Duodenal mucosa (tissue), 2 donors: ENCODE data around the gene OR8J3.
"Not testable (repeated sequence)": the region's sequence is repeated elsewhere in the genome, so short reads cannot be mapped to it uniquely, and the experiment has no call there.

Source experiments
- H3K27ac ChIP-seq: one replicate; pipeline ENCODE4 v1.7.0; 2013; ENCODE audit warnings: low read depth, low read length
- H3K27me3 ChIP-seq, 2 donors: one replicate each; pipeline ENCODE4 v1.7.0; 2013; ENCODE audit warnings: low read length in 2 of 2, control low read depth in 1 of 2; ENCODE audit not compliant: insufficient read depth in 2 of 2, control insufficient read depth in 1 of 2
- H3K36me3 ChIP-seq, 2 donors: one replicate each; pipeline ENCODE4 v1.7.0; 2013; ENCODE audit warnings: low read length in 2 of 2, control low read depth in 1 of 2; ENCODE audit not compliant: insufficient read depth in 2 of 2, control insufficient read depth in 1 of 2
- H3K4me1 ChIP-seq, 2 donors: one replicate each; pipeline ENCODE4 v1.7.0; 2013; ENCODE audit warnings: low read length in 2 of 2, control low read depth in 1 of 2; ENCODE audit not compliant: insufficient read depth in 2 of 2, control insufficient read depth in 1 of 2
- H3K4me3 ChIP-seq, 2 donors: one replicate each; pipeline ENCODE4 v1.7.0; 2013; ENCODE audit warnings: low read length in 2 of 2, low read depth in 1 of 2
- H3K9ac ChIP-seq, 2 donors: one replicate each; pipeline ENCODE4 v1.7.0; 2013; ENCODE audit warnings: low read length in 2 of 2, low read depth in 1 of 2
- H3K9me3 ChIP-seq, 2 donors: one replicate each; pipeline ENCODE4 v1.7.0; 2013; ENCODE audit warnings: low read length in 2 of 2, control low read depth in 1 of 2; ENCODE audit not compliant: control insufficient read depth in 1 of 2

OR8J3 gene, protein sequence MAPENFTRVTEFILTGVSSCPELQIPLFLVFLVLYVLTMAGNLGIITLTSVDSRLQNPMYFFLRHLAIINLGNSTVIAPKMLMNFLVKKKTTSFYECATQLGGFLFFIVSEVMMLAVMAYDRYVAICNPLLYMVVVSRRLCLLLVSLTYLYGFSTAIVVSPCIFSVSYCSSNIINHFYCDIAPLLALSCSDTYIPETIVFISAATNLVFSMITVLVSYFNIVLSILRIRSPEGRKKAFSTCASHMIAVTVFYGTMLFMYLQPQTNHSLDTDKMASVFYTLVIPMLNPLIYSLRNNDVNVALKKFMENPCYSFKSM

DNA sequence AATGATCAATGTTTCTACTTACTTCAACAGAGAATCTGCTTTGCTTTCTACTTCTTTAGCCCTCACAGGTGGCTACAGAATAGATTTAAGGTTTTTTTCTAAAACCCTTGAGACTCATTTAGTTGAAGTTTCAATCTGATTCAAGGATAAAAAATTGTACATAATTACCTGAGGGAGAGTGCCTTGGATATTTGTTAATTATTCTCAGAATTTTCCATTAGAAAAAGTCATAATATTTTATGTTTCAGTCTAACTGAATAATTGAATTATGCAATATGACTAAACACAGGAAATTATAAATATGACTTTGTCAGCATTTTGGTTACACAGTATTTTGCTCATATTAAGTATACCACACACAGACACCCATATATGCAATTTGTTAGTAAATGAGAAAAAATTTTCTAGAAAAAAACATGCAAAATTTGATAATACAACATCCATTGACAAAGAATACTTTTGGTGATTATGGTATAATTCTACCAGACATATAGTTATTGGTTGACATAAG lies at the start of gene OR8J3:
TSS of gene OR8J3 (minus strand) at position 51 of the 511 bp plus-strand sequence. CDS start 2,483 bp downstream, outside the sequence.
- H3K4me3 ChIP-seq, result no peak within 1 kb of the TSS
- no peaks in the 10 kb centered on the region for H3K4me1 ChIP-seq
- peaks cover 3 to 10% of the 10 kb centered on the region in 2 donors for H3K9me3 ChIP-seq
- H3K36me3 ChIP-seq, result no peaks in the 10 kb centered on the region
- H3K27me3 ChIP-seq, result no peaks in the 10 kb centered on the region
- H3K9ac ChIP-seq, result no peak within 1 kb of the TSS
- H3K27ac ChIP-seq, result no peak within 1 kb of the TSS

DNA sequence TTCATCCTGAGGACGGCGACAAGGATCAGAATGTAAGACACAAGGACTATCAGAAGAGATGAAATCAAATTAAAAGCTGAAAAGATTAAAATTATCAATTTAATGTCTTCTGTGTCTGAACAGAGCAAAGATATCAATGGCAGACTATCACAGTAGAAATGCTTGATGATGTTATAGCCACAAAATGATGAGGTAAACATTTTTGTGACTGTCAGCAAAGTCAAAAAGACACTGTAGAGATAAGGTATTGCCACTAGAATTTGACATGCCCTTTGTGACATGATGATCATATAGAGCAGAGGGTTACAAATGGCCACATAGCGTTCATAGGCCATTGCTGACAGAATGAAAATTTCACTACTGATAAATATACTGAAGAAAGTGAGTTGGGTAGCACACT lies 48.6 kb upstream of the OR8J3 start:
- no peaks in the 10 kb centered on the region for H3K27me3 ChIP-seq
- H3K27ac ChIP-seq, result no peak overlapping the region

DNA sequence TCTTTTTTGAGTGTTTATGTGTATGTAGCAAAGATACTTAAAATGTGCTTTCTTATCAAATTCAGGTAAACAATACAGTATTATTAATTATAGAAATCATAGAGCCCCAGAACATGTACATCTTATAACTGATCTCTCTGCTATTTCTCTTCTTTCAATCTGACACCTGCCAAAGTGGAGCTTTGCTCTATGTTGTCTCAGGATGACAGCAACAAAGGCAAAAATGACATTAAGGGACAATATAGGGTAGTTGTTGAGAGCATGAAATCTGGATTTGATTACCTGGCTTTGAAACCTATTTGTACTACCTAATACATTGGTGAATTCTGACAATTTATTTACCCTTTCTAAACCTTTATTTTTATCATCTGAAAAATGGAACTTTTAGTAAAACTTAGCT lies 43.5 kb upstream of the OR8J3 start:
- peaks cover 9 to 12% of the 10 kb centered on the region in 2 donors for H3K9me3 ChIP-seq
- no peaks in the 10 kb centered on the region for H3K36me3 ChIP-seq
- no peak overlapping the region for H3K4me3 ChIP-seq
- H3K27ac ChIP-seq, result no peak overlapping the region
- no peak overlapping the region for H3K9ac ChIP-seq
- no peaks in the 10 kb centered on the region for H3K4me1 ChIP-seq
- no peaks in the 10 kb centered on the region for H3K27me3 ChIP-seq

More for the DNA sequence above, 48.6 kb upstream of the OR8J3 start:
- Histone ChIP-seq H3K9me3 (peaks cover 0 to 4% of the 10 kb centered on the region in 2 donors), H3K4me3 (no peak overlapping the region), H3K4me1 (no peaks in the 10 kb centered on the region), H3K36me3 (no peaks in the 10 kb centered on the region), H3K9ac (no peak overlapping the region)

DNA sequence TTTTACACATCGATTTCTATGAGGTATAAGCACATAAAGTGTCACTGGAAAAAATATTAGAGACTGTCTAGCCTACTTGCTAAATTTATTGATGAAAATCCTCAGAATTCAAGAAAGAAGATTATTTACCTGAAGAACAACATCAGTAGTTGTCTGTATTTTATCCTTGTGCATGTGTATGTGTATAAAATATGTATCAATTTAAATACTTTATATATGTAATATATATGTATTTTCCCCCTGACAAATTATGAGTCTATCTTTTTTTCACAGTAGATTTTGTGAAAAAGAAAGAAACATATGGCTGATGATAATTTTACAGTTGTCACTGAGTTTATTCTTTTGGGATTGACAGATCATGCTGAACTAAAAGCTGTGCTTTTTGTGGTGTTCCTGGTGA lies 36.3 kb upstream of the OR8J3 start, which contains the start of gene OR5J2:
TSS of gene OR5J2 (plus strand) at position 301 of the 400 bp plus-strand sequence. CDS start at position 301, 0 bp downstream.
- Histone ChIP-seq H3K9ac (no peak within 1 kb of the TSS), H3K9me3 (peaks cover 12 to 21% of the 10 kb centered on the region in 2 donors), H3K27ac (no peak within 1 kb of the TSS), H3K4me1 (no peaks in the 10 kb centered on the region), H3K4me3 (no peak within 1 kb of the TSS), H3K27me3 (no peaks in the 10 kb centered on the region), H3K36me3 (no peaks in the 10 kb centered on the region)

DNA sequence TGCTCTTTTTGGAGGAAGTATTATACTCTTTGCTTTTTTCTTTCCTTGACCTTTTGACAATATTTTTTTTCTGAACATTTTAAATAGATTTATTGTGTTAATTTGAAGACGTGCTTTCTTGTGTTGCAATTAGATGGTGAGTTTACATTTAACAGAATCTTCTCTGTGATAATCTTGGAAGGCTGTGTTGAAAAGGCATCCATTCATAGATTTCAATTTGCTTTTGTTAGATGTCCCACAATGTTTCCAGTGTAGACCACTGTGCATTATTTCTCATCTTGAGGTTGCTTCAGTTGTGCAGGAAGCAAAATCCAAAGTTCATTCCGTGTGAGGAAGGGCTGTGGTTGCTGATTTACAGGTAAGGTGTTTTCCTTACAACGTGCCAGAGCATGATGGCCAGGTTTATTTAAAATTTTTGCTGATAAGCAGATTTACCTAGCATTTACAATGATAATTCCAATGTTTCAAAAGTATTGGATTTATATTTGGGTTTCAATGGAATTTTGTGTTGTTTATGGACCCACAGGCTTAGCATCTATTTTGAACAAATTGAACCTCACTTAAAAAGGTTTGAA lies 32.3 kb upstream of the OR8J3 start:
- no peaks in the 10 kb centered on the region for H3K4me1 ChIP-seq
- H3K9me3 ChIP-seq, result peaks cover 5 to 9% of the 10 kb centered on the region in 2 donors
- H3K36me3 ChIP-seq, result no peaks in the 10 kb centered on the region
- no peak overlapping the region for H3K9ac ChIP-seq
- no peak overlapping the region for H3K27ac ChIP-seq
- H3K27me3 ChIP-seq, result no peaks in the 10 kb centered on the region
- no peak overlapping the region for H3K4me3 ChIP-seq

DNA sequence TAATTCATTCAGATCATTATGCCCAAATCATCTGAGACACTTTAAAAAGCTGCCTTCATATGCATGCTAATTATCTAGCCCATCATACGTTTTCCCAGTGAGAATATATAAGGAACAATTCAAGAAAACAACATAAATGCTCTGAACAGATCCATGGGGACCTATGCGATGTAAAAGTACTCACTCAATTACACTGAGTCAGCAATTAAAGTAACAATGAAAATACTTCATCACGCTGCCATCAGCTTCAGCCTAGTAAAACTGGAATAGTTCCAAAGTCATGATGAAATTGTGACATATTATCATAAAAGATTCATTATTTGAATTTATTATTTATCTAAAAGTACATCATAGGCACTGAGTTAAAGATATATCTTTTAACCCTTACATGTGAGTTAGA lies 23.8 kb upstream of the OR8J3 start:
- no peak overlapping the region for H3K4me3 ChIP-seq
- no peaks in the 10 kb centered on the region for H3K36me3 ChIP-seq
- no peak overlapping the region for H3K9ac ChIP-seq
- no peaks in the 10 kb centered on the region for H3K4me1 ChIP-seq
- no peaks in the 10 kb centered on the region for H3K27me3 ChIP-seq
- H3K9me3 ChIP-seq, result peaks cover 0 to 5% of the 10 kb centered on the region in 2 donors
- no peak overlapping the region for H3K27ac ChIP-seq

DNA sequence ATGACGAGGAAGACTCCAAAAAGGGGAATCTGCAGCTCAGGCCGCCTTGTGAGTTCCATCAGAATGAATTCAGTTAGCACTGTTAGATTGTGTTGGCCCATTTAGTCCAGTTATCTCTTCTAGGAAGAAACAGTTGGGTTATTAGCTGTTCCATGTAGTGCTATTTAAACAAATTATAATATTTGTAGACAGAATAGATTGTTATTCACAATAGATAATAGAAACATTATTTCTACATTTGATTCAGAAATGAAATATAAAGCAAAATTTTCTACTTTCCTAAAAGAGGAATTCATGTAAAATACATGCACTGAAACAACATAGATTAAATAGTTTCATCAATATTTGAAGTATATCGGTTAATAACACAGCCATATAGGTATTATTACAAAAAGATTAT lies 20.2 kb upstream of the OR8J3 start, which contains the start of gene OR8K5:
TSS of gene OR8K5 (minus strand) at position 101 of the 400 bp plus-strand sequence. CDS start at position 101, 0 bp downstream.
- Histone ChIP-seq H3K27me3 (no peaks in the 10 kb centered on the region), H3K9ac (no peak within 1 kb of the TSS), H3K4me1 (no peaks in the 10 kb centered on the region), H3K9me3 (peaks cover under 1 to 17% of the 10 kb centered on the region in 2 donors), H3K27ac (no peak within 1 kb of the TSS), H3K4me3 (no peak within 1 kb of the TSS), H3K36me3 (no peaks in the 10 kb centered on the region)

DNA sequence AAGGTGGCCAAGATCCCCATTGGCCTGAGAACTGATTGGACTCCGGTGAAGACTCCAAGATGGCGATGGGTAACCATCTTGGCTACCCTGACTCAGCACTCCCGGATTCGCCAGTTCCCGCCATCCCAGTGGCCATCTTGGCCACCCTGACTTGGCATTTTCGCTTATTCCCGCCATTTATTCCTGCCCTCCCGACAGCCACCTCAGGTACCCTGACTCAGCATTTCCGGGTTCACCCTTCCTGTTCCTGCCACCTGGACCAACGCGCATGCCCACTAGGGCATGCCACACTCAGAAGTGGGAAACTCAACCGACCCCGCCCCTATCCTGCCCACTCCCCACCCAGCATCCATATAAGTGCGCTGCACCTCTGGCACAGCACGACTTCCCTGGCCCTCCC lies 12.3 kb upstream of the OR8J3 start:
- no peaks in the 10 kb centered on the region for H3K27me3 ChIP-seq
- no peak overlapping the region for H3K4me3 ChIP-seq
- peaks cover 23 to 37% of the 10 kb centered on the region in 2 donors for H3K9me3 ChIP-seq
- H3K9ac ChIP-seq, result no peak overlapping the region
- no peak overlapping the region for H3K27ac ChIP-seq
- H3K4me1 ChIP-seq, result no peaks in the 10 kb centered on the region
- no peaks in the 10 kb centered on the region for H3K36me3 ChIP-seq

DNA sequence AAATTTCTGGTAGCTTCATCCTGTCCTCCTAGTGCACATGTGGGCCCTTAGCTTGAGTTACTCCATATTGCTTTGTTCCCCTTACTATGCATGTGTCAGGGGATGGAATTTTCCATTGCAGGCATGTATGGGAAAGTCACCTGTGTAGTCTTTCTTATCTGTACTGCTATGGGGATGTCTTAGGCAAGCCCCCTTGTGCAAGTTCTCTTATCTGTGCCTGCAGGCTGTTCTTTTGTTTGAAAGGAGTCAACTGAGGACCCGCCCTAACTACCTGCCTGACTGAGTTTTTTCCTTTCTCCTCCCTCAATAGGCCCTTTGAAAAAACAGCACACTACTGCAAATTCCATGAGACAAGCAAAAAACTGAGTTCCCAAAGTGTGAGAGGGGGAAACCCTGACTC lies 11.4 kb upstream of the OR8J3 start:
- peaks cover 21 to 37% of the 10 kb centered on the region in 2 donors for H3K9me3 ChIP-seq

DNA sequence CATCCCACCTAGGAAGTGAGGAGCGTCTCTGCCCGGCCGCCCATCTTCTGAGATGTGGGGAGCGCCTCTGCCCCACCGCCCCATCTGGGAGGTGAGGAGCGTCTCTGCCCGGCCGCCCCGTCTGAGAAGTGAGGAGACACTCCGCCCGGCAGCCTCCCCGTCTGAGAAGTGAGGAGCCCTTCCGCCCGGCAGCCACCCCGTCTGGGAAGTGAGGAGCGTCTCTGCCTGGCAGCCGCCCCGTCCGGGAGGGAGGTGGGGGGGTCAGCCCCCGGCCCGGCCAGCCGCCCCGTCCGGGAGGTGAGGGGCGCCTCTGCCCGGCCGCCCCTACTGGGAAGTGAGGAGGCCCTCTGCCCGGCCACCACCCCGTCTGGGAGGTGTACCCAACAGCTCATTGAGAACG lies 3.7 kb upstream of the OR8J3 start:
- not testable (repeated sequence) for H3K4me3 ChIP-seq, H3K36me3 ChIP-seq, H3K9ac ChIP-seq, H3K4me1 ChIP-seq, H3K27me3 ChIP-seq, H3K27ac ChIP-seq
- peaks cover 3 to 20% of the 10 kb centered on the region in 2 donors for H3K9me3 ChIP-seq

More for the DNA sequence above, 11.4 kb upstream of the OR8J3 start:
- Histone ChIP-seq H3K36me3 (no peaks in the 10 kb centered on the region), H3K4me1 (no peaks in the 10 kb centered on the region), H3K27ac (no peak overlapping the region), H3K4me3 (no peak overlapping the region), H3K9ac (no peak overlapping the region), H3K27me3 (no peaks in the 10 kb centered on the region)
